Endothelial cell of umbilical vein (primary cell): ENCODE measurements around the gene KRTAP3-2. TPM values are rescaled to one million over a fixed set of nuclear protein-coding genes. Genes with fewer than 3 reads are reported as not detected.

Experiments used
- BruUV-seq: library from RNA; stranded (reverse); fragments of 400-500 nt; replicated peaks from 2 replicates; lab custom pipeline; 2021; lab: Mats Ljungman, UMichigan
- CTCF ChIA-PET: fragments of 300-600, 350-600 bp; sonication (Branson Sonifier 250); formaldehyde crosslinking; loops from one replicate; lab custom pipeline; 2021; ENCODE audit warnings: antibody characterized with exemption, inconsistent platforms; lab: Charles Lee
- POLR2A ChIA-PET: fragments of 300-600, 350-600 bp; sonication (Branson Sonifier 250); formaldehyde crosslinking; loops from one replicate; lab custom pipeline; 2021; ENCODE audit warnings: antibody characterized with exemption, inconsistent platforms; lab: Charles Lee
- DNase-seq: peaks from one replicate; pipeline ENCODE4 v3.0.0-alpha.2; 2011; ENCODE audit warnings: low read depth, low spot score
- FAIRE-seq: peaks from 2 replicates; lab custom pipeline; 2011; peaks lifted over from hg19 to GRCh38; lab: Jason Lieb, UNC
- H2AFZ ChIP-seq: 2 replicates; pipeline ENCODE4 v1.6.0; 2012; ENCODE audit warnings: low read depth, low read length, control low read depth, inconsistent platforms
- H3K27ac ChIP-seq: 2 replicates; pipeline ENCODE4 v1.5.1; 2011; ENCODE audit warnings: low read depth, mild to moderate bottlenecking, control low read depth, low read length, moderate library complexity; ENCODE audit not compliant: insufficient read depth
- H3K27me3 ChIP-seq, 2 experiments: 2 replicates each; pipeline versions ENCODE4 v1.6.0 to v1.6.1; 2011; ENCODE audit warnings: low read length in 2 of 2, mixed read lengths in 1 of 2; ENCODE audit not compliant: control insufficient read depth in 2 of 2, insufficient read depth in 2 of 2
- H3K36me3 ChIP-seq, 2 experiments: 2 replicates in 1 of 2; 3 replicates in 1 of 2; pipeline ENCODE4 v1.5.1; 2011; ENCODE audit warnings: low read length in 2 of 2, mild to moderate bottlenecking in 1 of 2, moderate library complexity in 1 of 2; ENCODE audit not compliant: control insufficient read depth in 2 of 2, insufficient read depth in 2 of 2; ENCODE audit errors: extremely low read depth in 1 of 2
- H3K4me1 ChIP-seq: 3 replicates; pipeline ENCODE4 v1.5.1; 2011; ENCODE audit warnings: mild to moderate bottlenecking, low read length; ENCODE audit not compliant: control insufficient read depth, insufficient read depth; ENCODE audit errors: extremely low read depth
- H3K4me2 ChIP-seq: 2 replicates; pipeline ENCODE4 v1.6.1; 2011; ENCODE audit warnings: low read length, control low read depth, mixed read lengths; ENCODE audit not compliant: insufficient read depth
- H3K4me3 ChIP-seq, 3 experiments: fragments of 200-600 bp in 1 of 3; sonication (generic), shearing (Covaris generic) in 1 of 3; replicated peaks in 1 of 3; 2 replicates each; pipeline ENCODE4 v1.5.1; 2011 to 2016; ENCODE audit warnings: control low read depth in 3 of 3, low read length in 3 of 3, mild to moderate bottlenecking in 2 of 3, inconsistent platforms in 1 of 3, low read depth in 1 of 3, moderate library complexity in 1 of 3; ENCODE audit not compliant: insufficient read depth in 1 of 3
- H3K79me2 ChIP-seq: 2 replicates; pipeline ENCODE4 v1.6.0; 2012; ENCODE audit warnings: low read length, inconsistent platforms; ENCODE audit not compliant: control insufficient read depth, insufficient read depth
- H3K9ac ChIP-seq: replicated peaks from 2 replicates; pipeline ENCODE3; 2011; ENCODE audit warnings: low read length, control low read depth; ENCODE audit not compliant: insufficient read depth; ENCODE audit errors: extremely low read depth
- H3K9me1 ChIP-seq: replicated peaks from 3 replicates; pipeline ENCODE4 v1.6.0; 2011; ENCODE audit warnings: mild to moderate bottlenecking, low read length; ENCODE audit not compliant: control insufficient read depth, insufficient read depth; ENCODE audit errors: extremely low read depth
- H3K9me3 ChIP-seq: replicated peaks from 2 replicates; pipeline ENCODE4 v1.5.1; 2012; ENCODE audit warnings: low read length, inconsistent platforms; ENCODE audit not compliant: control insufficient read depth, insufficient read depth
- H4K20me1 ChIP-seq: replicated peaks from 2 replicates; pipeline ENCODE3; 2011; ENCODE audit warnings: mild to moderate bottlenecking, low read length; ENCODE audit not compliant: control insufficient read depth, insufficient read depth; ENCODE audit errors: extremely low read depth
- CTCF ChIP-seq, 2 donors: IDR thresholded peaks; 1 replicate in 1 of 2; 2 replicates in 1 of 2; pipeline ENCODE4 v1.5.1; 2011; ENCODE audit warnings: low read length in 2 of 2, mild to moderate bottlenecking in 2 of 2, moderate library complexity in 2 of 2, control low read depth in 1 of 2, inconsistent platforms in 1 of 2, low read depth in 1 of 2; ENCODE audit not compliant: insufficient read depth in 1 of 2; ENCODE audit errors: extremely low read depth in 1 of 2
- EZH2 ChIP-seq: IDR thresholded peaks from 2 replicates; pipeline ENCODE4 v1.6.1; 2012; ENCODE audit warnings: borderline replicate concordance, low read depth, mild to moderate bottlenecking, moderate library complexity, low read length, inconsistent platforms; ENCODE audit not compliant: severe bottlenecking
- FOS ChIP-seq: IDR thresholded peaks from 2 replicates; pipeline ENCODE4 v1.6.1; 2011; ENCODE audit warnings: mild to moderate bottlenecking, low read length, moderate library complexity, borderline replicate concordance; ENCODE audit not compliant: insufficient read depth
- JUN ChIP-seq: IDR thresholded peaks from 2 replicates; pipeline ENCODE4 v1.6.1; 2011; ENCODE audit warnings: borderline replicate concordance, low read depth; ENCODE audit not compliant: insufficient read length, insufficient read depth
- MAX ChIP-seq: IDR thresholded peaks from 2 replicates; pipeline ENCODE4 v1.6.1; 2011; ENCODE audit not compliant: insufficient read depth, insufficient read length
- MYC ChIP-seq: IDR thresholded peaks from one replicate; pipeline ENCODE4 v1.6.1; 2011; ENCODE audit warnings: mild to moderate bottlenecking, low read depth, low read length
- POLR2A ChIP-seq: IDR thresholded peaks from 2 replicates; pipeline ENCODE4 v1.6.1; 2012; ENCODE audit warnings: low read depth, mild to moderate bottlenecking, control low read depth, low read length
- POLR2AphosphoS5 ChIP-seq: IDR thresholded peaks from 2 replicates; pipeline ENCODE4 v1.6.1; 2012; ENCODE audit warnings: low read depth, mild to moderate bottlenecking, control low read depth, low read length, moderate library complexity; ENCODE audit not compliant: insufficient read depth
- dilution Hi-C: fragments of 300-500 bp; cut with MboI; formaldehyde crosslinking; loops from one replicate; pipeline ENCODE4 v1.15.0; 2019; ENCODE audit warnings: low sequenced_read_pairs; ENCODE audit not compliant: extremely low pct_ligation_motif_present
- intact Hi-C: fragments of 100-400 bp; cut with micrococcal nuclease; formaldehyde crosslinking; loops from one replicate; pipeline ENCODE4 v1.10.0; 2022
- polyA plus RNA-seq, 4 experiments: library from polyadenylated mRNA; depleted of rRNA in 3 of 4; stranded (reverse) in 3 of 4; unstranded in 1 of 4; fragments of >200 nt; gene quantifications; 2 replicates each; pipeline versions ENCODE4 v1.2.1 to v1.2.3, GENCODE V29; 2011 to 2012; ENCODE audit warnings: missing spikeins in 1 of 4
- total RNA-seq: library from RNA; stranded (reverse); gene quantifications from 2 replicates; pipeline ENCODE4 v1.2.3, GENCODE V29; 2021

The KRTAP3-2 gene
- total and polyA plus RNA-seq, 2 donors (not counting 3 experiments of a cell fraction or from before 2014, with no cell fraction given), result not detected

GRCh38 chr17:41008811-41009210 lies 9.1 kb upstream of the KRTAP3-2 start, which contains the start of gene KRTAP3-1:
Gene KRTAP3-1, minus strand, starts transcription at chr17:41009128. Its CDS starts 54 bp downstream, at chr17:41009074.
- FAIRE-seq (no peak), DNase-seq (no peak)
- H3K4me1 ChIP-seq, result no peaks in the 10 kb centered on the region
- intact Hi-C loops, result no loop called here
- no peak within 1 kb of the TSS for H3K9ac ChIP-seq
- no peak within 1 kb of the TSS for H2AFZ ChIP-seq
- no peaks in the 10 kb centered on the region for H3K36me3 ChIP-seq
- ChIA-PET CTCF (interaction anchor here (1.0 kb wide), 1 partner anchor 47 kb away, joined by 4 read pairs; no protein-coding TSS in a partner anchor), POLR2A (no interaction called here)
- no peak within 1 kb of the TSS for H3K4me3 ChIP-seq
- TF ChIP-seq CTCF (IDR thresholded peaks at IDR 0.05; ENCODE audit: extremely low read depth in 1 of 2, insufficient read depth in 1 of 2, low read depth in 1 of 2, low read length in 2 of 2) (no peak), FOS (no peak), MYC (no peak)
- dilution Hi-C loops, result no loop called here
- no peak within 1 kb of the TSS for H3K4me2 ChIP-seq
- H4K20me1 ChIP-seq, result no peaks in the 10 kb centered on the region
- peaks cover 0 to 1% of the 10 kb centered on the region in 2 experiments for H3K27me3 ChIP-seq
- no peaks in the 10 kb centered on the region for H3K9me1 ChIP-seq
- BruUV-seq, result no TSS peak
- H3K9me3 ChIP-seq, result no peaks in the 10 kb centered on the region
- H3K27ac ChIP-seq, result no peak within 1 kb of the TSS
- no peaks in the 10 kb centered on the region for H3K79me2 ChIP-seq

GRCh38 chr17:41004397-41004796 lies 4.7 kb upstream of the KRTAP3-2 start:
- Histone ChIP-seq H3K9ac (no peak overlapping the region), H4K20me1 (no peaks in the 10 kb centered on the region), H3K4me3 (no peak overlapping the region), H3K4me1 (no peaks in the 10 kb centered on the region), H3K27me3 (no peaks in the 10 kb centered on the region), H2AFZ (no peak overlapping the region), H3K79me2 (no peaks in the 10 kb centered on the region), H3K9me3 (no peaks in the 10 kb centered on the region), H3K27ac (no peak overlapping the region), H3K4me2 (no peak overlapping the region), H3K36me3 (no peaks in the 10 kb centered on the region), H3K9me1 (no peaks in the 10 kb centered on the region)
- intact Hi-C loops, result no loop called here
- DNase-seq, result no peak
- ChIA-PET POLR2A (no interaction called here), CTCF (no interaction called here)
- BruUV-seq, result no TSS peak
- TF ChIP-seq JUN, result no peak
- TF ChIP-seq POLR2A, result no peak
- no peak for TF ChIP-seq EZH2
- no peak for TF ChIP-seq POLR2AphosphoS5
- TF ChIP-seq MAX, result no peak
- no peak for TF ChIP-seq MYC
- TF ChIP-seq CTCF (IDR thresholded peaks at IDR 0.05; ENCODE audit: extremely low read depth in 1 of 2, insufficient read depth in 1 of 2, low read depth in 1 of 2, low read length in 2 of 2), result no peak
- TF ChIP-seq FOS, result no peak
- dilution Hi-C loops, result no loop called here
- no peak for FAIRE-seq
